ENCODE measurements around the gene DOCK10. TPM values are rescaled to one million over a fixed set of nuclear protein-coding genes. Genes with fewer than 3 reads are reported as not detected.
"Not testable (repeated sequence)": the region's sequence is repeated elsewhere in the genome, so short reads cannot be mapped to it uniquely, and the experiment has no call there.

The DOCK10 gene
- total RNA-seq, 1 experiment from 2014 or later: 52.9 TPM

GRCh38 chr2:224922142-224922727 is 120.0 kb downstream of the DOCK10 start:
- DNase-seq (ENCODE audit: low read depth): peak; percentile 25

- DNase-seq (ENCODE audit: low read depth): no peak
These were observed 122.7 kb downstream of the DOCK10 start for GRCh38 chr2:224919472-224920110.

- no peak for DNase-seq (ENCODE audit: low read depth)
These were observed 123.4 kb downstream of the DOCK10 start for GRCh38 chr2:224918626-224919471.

- DNase-seq (ENCODE audit: low read depth): not testable (repeated sequence)
These were observed 125.0 kb downstream of the DOCK10 start for GRCh38 chr2:224917246-224917645.

DNA sequence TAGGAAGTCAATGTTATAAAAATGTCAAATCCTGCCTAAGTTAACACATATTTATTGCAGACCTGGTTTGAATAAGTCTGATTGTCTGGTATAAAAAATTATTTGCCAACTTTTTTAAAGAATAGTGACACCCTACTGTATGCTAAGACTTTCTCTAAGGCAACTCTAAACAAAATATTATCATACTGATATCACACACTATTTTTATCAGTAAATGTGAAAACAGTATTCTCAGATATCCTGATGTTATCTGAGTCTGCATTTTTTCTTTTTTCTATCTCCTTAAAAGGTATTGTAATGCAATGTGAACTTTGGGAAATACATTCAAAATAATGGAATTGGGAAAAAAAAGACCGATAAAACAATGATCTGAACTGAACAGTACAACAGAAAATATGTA is 127.1 kb downstream of the DOCK10 start:
- no peak for DNase-seq (ENCODE audit: low read depth)

DNA sequence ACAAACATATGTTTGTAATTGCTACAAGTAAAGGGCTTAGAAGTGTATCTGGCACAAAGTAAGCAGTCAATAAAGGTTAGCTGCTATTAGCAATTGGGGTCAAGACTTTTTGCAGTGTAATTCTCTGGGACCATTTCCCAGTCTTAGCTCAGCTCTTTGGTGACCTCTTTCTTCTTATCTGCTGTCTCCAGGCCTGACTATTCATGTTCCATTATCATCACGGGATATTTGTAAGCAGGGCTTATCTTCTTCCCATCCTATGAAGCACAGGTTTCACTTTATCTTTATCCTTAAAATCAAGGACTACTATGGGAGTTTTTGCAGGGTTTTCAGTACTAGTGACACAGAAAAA is 131.7 kb downstream of the DOCK10 start:
- no peak for DNase-seq (ENCODE audit: low read depth)

DNA sequence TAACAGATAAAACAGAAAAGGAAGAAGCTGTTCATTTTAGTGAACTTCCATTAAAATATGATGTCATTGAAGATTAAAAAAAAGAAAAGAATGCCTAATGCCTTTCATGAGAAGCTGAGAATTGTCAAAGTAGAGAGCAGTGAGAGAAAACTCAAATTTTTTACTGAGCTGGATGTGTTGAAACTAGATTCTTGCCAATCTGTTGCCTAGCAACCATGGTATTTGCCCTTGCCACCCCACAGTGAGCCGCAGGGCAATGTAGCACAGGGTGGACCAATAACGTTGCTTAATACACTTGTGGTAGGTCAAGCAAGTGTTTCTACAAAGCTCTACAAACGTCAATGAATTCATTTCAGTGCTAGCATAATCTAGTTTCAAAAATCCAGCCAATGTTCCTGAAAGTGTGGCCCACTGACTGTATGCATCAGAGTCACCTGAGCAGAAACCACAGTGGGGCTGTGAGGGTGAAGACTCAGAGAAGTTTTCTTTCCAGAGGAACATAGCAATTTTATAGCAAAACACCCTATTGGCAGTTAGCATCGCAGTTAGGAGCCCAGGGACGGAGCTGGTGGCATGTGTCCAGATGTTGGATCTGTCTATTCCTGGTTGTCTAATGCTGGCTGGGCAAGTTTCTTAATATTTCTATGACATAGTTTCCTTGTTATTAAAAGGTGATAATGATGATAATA is 132.2 kb downstream of the DOCK10 start:
- peak; percentile 21 for DNase-seq (ENCODE audit: low read depth)

DNA sequence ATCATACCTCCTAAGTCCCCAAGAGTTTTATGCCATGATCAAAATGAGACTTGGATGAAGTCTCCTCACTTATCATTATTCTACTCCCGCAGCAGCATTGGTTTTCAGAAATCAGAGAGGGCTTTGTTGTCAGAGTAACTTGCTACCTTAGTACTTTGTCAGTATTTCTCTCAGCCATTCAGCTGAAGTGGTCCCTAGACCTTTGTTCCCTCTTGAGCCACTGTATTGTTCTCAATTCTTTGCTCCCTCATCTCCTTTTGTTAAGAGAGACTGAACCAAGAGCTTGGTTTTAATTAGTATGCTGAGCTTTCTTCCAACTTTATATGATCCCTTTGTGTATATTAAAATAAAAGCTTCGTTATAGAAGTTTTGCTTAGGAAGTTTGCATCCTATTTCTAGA is 133.4 kb downstream of the DOCK10 start:
- no peak for DNase-seq (ENCODE audit: low read depth)

- peak; percentile 45 for DNase-seq (ENCODE audit: low read depth)
These were observed 137.9 kb downstream of the DOCK10 start for GRCh38 chr2:224904381-224904780.

- no peak for DNase-seq (ENCODE audit: low read depth)
These were observed 138.6 kb downstream of the DOCK10 start for GRCh38 chr2:224903621-224904020.

- DNase-seq (ENCODE audit: low read depth): no peak
These were observed 141.1 kb downstream of the DOCK10 start for GRCh38 chr2:224901121-224901676.

DNA sequence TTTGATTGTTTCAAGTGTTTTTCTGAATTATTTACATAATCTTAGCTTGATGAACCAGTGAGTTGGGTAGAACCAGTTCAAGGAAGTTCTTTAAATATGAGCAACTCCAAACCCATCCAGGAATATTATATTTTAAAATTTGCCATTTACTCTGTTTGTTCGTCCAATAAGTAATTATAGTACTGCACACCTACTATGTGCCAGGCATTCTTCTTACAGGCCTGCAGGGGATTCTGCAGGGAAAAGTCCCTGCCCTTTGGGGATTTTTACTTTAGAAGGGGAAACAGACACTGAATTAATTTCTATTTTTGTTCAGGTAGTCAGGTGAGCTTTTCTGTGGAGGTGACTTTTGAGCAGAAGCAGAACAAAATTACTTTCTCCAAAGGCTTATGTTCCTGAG is 146.9 kb downstream of the DOCK10 start:
- no peak for DNase-seq (ENCODE audit: low read depth)

GRCh38 chr2:224894356-224894755 is 147.9 kb downstream of the DOCK10 start:
- no peak for DNase-seq (ENCODE audit: low read depth)

DNA sequence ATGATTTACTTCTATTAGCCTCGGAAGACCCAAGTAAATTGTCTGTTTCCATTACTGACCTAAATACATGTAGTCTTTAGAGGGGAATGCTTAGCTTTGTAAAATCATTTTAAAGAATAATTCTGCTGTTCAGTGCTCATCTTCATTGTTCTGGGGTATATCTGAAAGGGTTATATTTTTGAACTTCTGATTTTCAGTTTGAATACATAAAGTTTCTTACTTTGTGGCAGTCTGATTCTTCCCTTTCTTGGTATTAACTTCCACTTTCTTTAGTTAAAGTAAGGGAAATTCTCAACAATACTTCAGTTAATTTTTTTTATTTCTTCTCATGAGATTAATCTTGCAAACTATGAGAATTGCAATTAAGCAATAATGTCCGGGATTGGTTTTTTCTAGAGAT is 148.4 kb downstream of the DOCK10 start:
- DNase-seq (ENCODE audit: low read depth): no peak

DNA sequence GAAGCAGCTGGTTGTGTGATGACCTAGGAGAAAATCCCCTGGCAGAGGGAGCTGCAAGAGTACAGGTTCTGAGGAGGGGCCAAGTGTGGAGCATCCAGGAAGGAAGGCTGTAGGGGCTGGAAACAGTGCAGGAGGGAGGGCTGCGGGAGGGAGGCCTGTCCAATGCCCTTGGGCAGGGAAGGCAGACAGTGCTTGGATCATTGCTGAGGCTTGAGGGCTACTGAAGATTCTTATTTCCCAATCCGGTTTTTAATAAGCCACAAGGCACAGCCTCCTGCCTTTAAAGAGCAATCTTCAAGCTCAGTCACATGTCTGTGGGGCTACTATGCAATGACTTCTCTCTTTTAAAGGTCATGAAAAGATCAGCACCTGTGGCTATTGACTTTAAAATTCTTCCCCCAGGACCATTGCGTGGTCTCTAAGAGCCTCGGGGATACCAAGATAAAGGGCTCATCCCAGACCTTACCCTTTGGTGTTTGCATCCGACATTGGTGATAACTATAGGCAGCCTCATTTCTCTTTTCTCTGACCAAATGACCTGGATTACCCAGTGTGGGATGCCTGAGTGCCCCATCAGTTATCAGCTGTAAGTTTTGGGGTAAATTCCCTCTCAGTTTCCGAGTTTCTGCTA is 149.6 kb downstream of the DOCK10 start:
- DNase-seq (ENCODE audit: low read depth): no peak

DNA sequence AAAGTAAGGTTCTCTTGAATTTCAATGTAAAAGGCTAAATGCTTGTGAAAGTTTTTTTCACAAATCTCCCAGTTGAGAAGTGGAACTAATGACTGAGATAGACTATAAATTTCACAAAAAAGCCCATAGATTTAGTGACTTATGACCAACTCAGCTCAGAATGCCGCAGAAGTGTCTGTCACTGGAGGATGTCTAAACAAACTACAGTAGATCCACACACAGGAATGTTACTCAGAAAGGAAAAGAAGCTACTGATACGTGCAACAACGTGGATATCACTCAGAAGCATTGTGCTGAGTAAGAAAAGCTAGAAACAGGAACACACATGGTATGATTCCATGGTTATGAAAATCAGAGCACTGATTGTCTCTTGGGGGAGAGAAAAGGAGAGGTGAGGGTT is 151.9 kb downstream of the DOCK10 start:
- no peak for DNase-seq (ENCODE audit: low read depth)

DNA sequence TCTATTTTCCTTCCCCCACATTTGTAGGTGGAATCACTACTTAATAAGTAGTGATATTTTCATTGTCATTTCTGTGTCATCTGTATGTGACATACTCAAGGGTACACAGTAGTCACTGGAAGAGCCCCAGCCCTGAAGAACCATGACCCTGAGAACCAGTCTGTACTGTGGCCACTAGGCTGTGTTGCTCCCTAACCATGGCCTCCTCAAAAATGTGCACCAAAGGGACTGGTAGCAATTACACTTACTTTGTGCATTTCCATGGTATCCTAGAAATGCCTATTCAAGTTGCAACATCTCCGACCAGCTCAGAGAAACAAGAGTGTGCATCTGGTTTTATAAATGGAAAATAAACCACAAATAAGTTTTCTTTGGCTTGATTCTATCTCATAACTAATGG is 155.1 kb downstream of the DOCK10 start:
- peak; percentile 9 for DNase-seq (ENCODE audit: low read depth)

GRCh38 chr2:224885836-224886547 is 156.3 kb downstream of the DOCK10 start:
- DNase-seq (ENCODE audit: low read depth): peak; percentile 94

- DNase-seq (ENCODE audit: low read depth): no peak
These were observed 157.0 kb downstream of the DOCK10 start for GRCh38 chr2:224885291-224885690.

- no peak for DNase-seq (ENCODE audit: low read depth)
These were observed 158.1 kb downstream of the DOCK10 start for GRCh38 chr2:224884188-224884587.

- DNase-seq (ENCODE audit: low read depth): no peak
These were observed 158.6 kb downstream of the DOCK10 start for GRCh38 chr2:224883700-224884099.
